HepG2 (cell line): Measurements from ENCODE around the gene NPC2. TPM values are rescaled to one million over a fixed set of nuclear protein-coding genes. Genes with fewer than 3 reads are reported as not detected.
A peak's percentile ranks its signal among the peaks of the same experiment; 100 is the strongest.

Experiments used
- ATAC-seq: fragments of 200-7000 bp; cut with Tn5 transposase; 3 replicates; pipeline ENCODE4 v1.9.1; 2020; ENCODE audit warnings: mild to moderate bottlenecking, moderate library complexity
- BruUV-seq: library from RNA; stranded (reverse); fragments of 400-500 nt; replicated peaks from 2 replicates; lab custom pipeline; 2021; lab: Mats Ljungman, UMichigan
- CTCF ChIA-PET: fragments of 300-600 bp; formaldehyde crosslinking; extraction: SDS; loops from one replicate; lab custom pipeline; 2021; ENCODE audit warnings: low total read pairs, inconsistent platforms, low intra/inter-chr PET ratio; lab: Yijun Ruan, JAX
- POLR2A ChIA-PET: fragments of 350-600 bp; sonication (Branson Sonifier 250); formaldehyde crosslinking; loops from one replicate; lab custom pipeline; 2020; ENCODE audit warnings: antibody characterized with exemption, inconsistent platforms; lab: Yijun Ruan, JAX
- DNase-seq: peaks from one replicate; pipeline ENCODE4 v3.0.0-alpha.2; 2015; ENCODE audit warnings: low spot score
- FAIRE-seq: peaks from 3 replicates; lab custom pipeline; 2011; peaks lifted over from hg19 to GRCh38; lab: Jason Lieb, UNC
- H2AFZ ChIP-seq: one replicate; pipeline ENCODE4 v1.6.1; 2011; ENCODE audit warnings: low read length, inconsistent platforms
- H3K27ac ChIP-seq: fragments of 300-600 bp; 3 replicates; pipeline ENCODE4 v1.8.0; 2011; ENCODE audit warnings: mixed run types, mild to moderate bottlenecking, mixed read lengths, low read length, inconsistent platforms; ENCODE audit not compliant: insufficient read depth; ENCODE audit errors: extremely low read length
- H3K27me3 ChIP-seq, 2 experiments: fragments of 200-600 bp in 1 of 2; 2 replicates in 1 of 2; 3 replicates in 1 of 2; pipeline versions ENCODE4 v1.6.0 to v1.8.0; 2011; ENCODE audit warnings: low read length in 2 of 2, mild to moderate bottlenecking in 2 of 2, moderate library complexity in 2 of 2, inconsistent platforms in 1 of 2; ENCODE audit not compliant: insufficient read depth in 2 of 2, control insufficient read depth in 1 of 2
- H3K36me3 ChIP-seq, 2 experiments: fragments of 200-600 bp in 1 of 2; replicated peaks in 1 of 2; 2 replicates in 1 of 2; 3 replicates in 1 of 2; pipeline versions ENCODE4 v1.5.1 to v1.8.0; 2011; ENCODE audit warnings: low read length in 2 of 2, inconsistent platforms in 1 of 2; ENCODE audit not compliant: insufficient read depth in 2 of 2, control insufficient read depth in 1 of 2
- H3K4me1 ChIP-seq: 2 replicates; pipeline ENCODE4 v1.5.1; 2012; ENCODE audit warnings: low read length, inconsistent platforms; ENCODE audit not compliant: insufficient read depth
- H3K4me2 ChIP-seq: 2 replicates; pipeline ENCODE4 v1.6.0; 2011; ENCODE audit warnings: low read depth, low read length, inconsistent platforms
- H3K4me3 ChIP-seq, 3 experiments: fragments of 200-600 bp in 1 of 3; sonication (generic), shearing (Covaris generic) in 1 of 3; replicated peaks in 1 of 3; 2 replicates each; pipeline ENCODE4 v1.5.1; 2011 to 2016; ENCODE audit warnings: low read length in 3 of 3, inconsistent platforms in 2 of 3, low read depth in 2 of 3, mild to moderate bottlenecking in 2 of 3, control low read depth in 1 of 3, mixed read lengths in 1 of 3; ENCODE audit not compliant: insufficient read depth in 1 of 3
- H3K79me2 ChIP-seq: one replicate; pipeline ENCODE4 v1.6.1; 2011; ENCODE audit warnings: low read length, inconsistent platforms; ENCODE audit not compliant: insufficient read depth
- H3K9ac ChIP-seq: 2 replicates; pipeline ENCODE4 v1.6.0; 2011; ENCODE audit warnings: mild to moderate bottlenecking, low read depth, low read length, inconsistent platforms; ENCODE audit not compliant: insufficient read depth
- H3K9me3 ChIP-seq: 2 replicates; pipeline ENCODE4 v1.5.1; 2012; ENCODE audit warnings: mild to moderate bottlenecking, low read length
- H4K20me1 ChIP-seq: 2 replicates; pipeline ENCODE4 v1.6.0; 2011; ENCODE audit warnings: inconsistent platforms, mild to moderate bottlenecking, low read length, moderate library complexity; ENCODE audit not compliant: insufficient read depth
- CREB1 ChIP-seq, 2 experiments: fragments of 450-650 bp in 1 of 2; IDR thresholded peaks; 2 replicates each; pipeline ENCODE4 v1.6.1; 2016 to 2017; ENCODE audit warnings: control low read depth in 1 of 2, mild to moderate bottlenecking in 1 of 2, missing compliant biosample characterization in 1 of 2, missing genetic modification characterization in 1 of 2
- ETV5 ChIP-seq: IDR thresholded peaks from 2 replicates; pipeline ENCODE4 v1.6.1; 2018; ENCODE audit warnings: missing biosample characterization, missing genetic modification reagents, inconsistent platforms, borderline replicate concordance
- REL ChIP-seq: sonication (generic); formaldehyde crosslinking; conservative IDR thresholded peaks from 2 replicates; pipeline ENCODE4 v1.8.0; 2022; ENCODE audit warnings: mild to moderate bottlenecking, missing genetic modification reagents, moderate library complexity
- REXO4 ChIP-seq: sonication (generic); formaldehyde crosslinking; IDR thresholded peaks from 2 replicates; pipeline ENCODE4 v1.8.0; 2022; ENCODE audit warnings: missing genetic modification reagents, mild to moderate bottlenecking, borderline replicate concordance
- ZNF281 ChIP-seq: sonication (generic); formaldehyde crosslinking; IDR thresholded peaks from 2 replicates; pipeline ENCODE4 v1.4.0; 2020; ENCODE audit warnings: missing genetic modification reagents, borderline replicate concordance
- ZNF501 ChIP-seq: sonication (generic); formaldehyde crosslinking; IDR thresholded peaks from 2 replicates; pipeline ENCODE4 v1.5.1; 2020; ENCODE audit warnings: mild to moderate bottlenecking, moderate library complexity, missing genetic modification reagents
- WGBS: methylation state at CpG from one replicate; pipeline ENCODE4 v1.1.6; 2017; ENCODE audit warnings: low lambda C conversion rate; 5-methylcytosine and 5-hydroxymethylcytosine counted together
- in situ Hi-C: cut with HindIII; loops from 2 replicates; pipeline ENCODE4 v1.10.0; 2017; ENCODE audit warnings: low pct_unique_long_range_greater_than_20kb; ENCODE audit not compliant: extremely low pct_ligation_motif_present
- intact Hi-C: fragments of 100-400 bp; cut with micrococcal nuclease; formaldehyde crosslinking; loops from one replicate; pipeline ENCODE4 v1.10.0; 2022; ENCODE audit not compliant: unreplicated experiment
- polyA plus RNA-seq, 8 experiments: library from polyadenylated mRNA; depleted of rRNA in 3 of 8; stranded (reverse) in 7 of 8; unstranded in 1 of 8; fragments of >200 nt; fragmentation: Illumina TruSeq in 4 of 8; extraction: Trizol in 4 of 8; gene quantifications; 2 replicates each; pipeline versions ENCODE4 v1.2.1 to v1.2.3, GENCODE V29; 2011 to 2016; ENCODE audit warnings: low read depth in 4 of 8, missing spikeins in 1 of 8, mixed read lengths in 1 of 8; ENCODE audit not compliant: insufficient read depth in 1 of 8
- total RNA-seq, 5 experiments: library from RNA; depleted of rRNA; stranded (reverse); fragments of >200 nt; fragmentation: Illumina TruSeq; extraction: Trizol; gene quantifications; 2 replicates each; pipeline ENCODE4 v1.2.3, GENCODE V29; 2016; ENCODE audit warnings: low read depth in 1 of 5

The NPC2 gene
- total and polyA plus RNA-seq, 2 of the 13 experiments (the other 11 are each of a cell fraction or from before 2014, with no cell fraction given): 132 to 164 TPM

- no TSS peak for BruUV-seq
- no peak overlapping the region for H3K4me3 ChIP-seq
- no peaks in the 10 kb centered on the region for H3K79me2 ChIP-seq
- H3K36me3 ChIP-seq: no peaks in the 10 kb centered on the region
- H3K4me2 ChIP-seq: no peak overlapping the region
- in situ Hi-C loops: no loop called here
- DNase-seq: no peak
- intact Hi-C loops: no loop called here
- H3K27me3 ChIP-seq: peaks cover 0 to 11% of the 10 kb centered on the region in 2 experiments; a peak in 3 of 5 replicates
- no peak for FAIRE-seq
- CTCF ChIA-PET: no interaction called here
- POLR2A ChIA-PET: interaction anchor here (2.3 kb wide), 1 partner anchor 23 kb away, joined by 9 read pairs; the partner anchor contains the start of genes ISCA2 and NPC2
- H3K4me1 ChIP-seq: peaks cover 33% of the 10 kb centered on the region
- H4K20me1 ChIP-seq: no peaks in the 10 kb centered on the region
- WGBS: 63% methylated on average over 3 of the region's 8 CpGs
- H2AFZ ChIP-seq: no peak overlapping the region
- H3K27ac ChIP-seq: no peak overlapping the region
- H3K9me3 ChIP-seq: no peaks in the 10 kb centered on the region
- no peak for TF ChIP-seq REXO4 (CRISPR knock-in tag)
- TF ChIP-seq CREB1 (IDR thresholded peaks at IDR 0.05): no peak
- no peak for TF ChIP-seq CREB1 (CRISPR knock-in tag; IDR thresholded peaks at IDR 0.05)
- no peak for TF ChIP-seq ZNF501 (CRISPR knock-in tag)
- no peak for TF ChIP-seq ETV5 (CRISPR knock-in tag)
- ATAC-seq: no peak
- H3K9ac ChIP-seq: no peak overlapping the region
These were observed 22.8 kb upstream of the NPC2 start for GRCh38 chr14:74515891-74516412.

- BruUV-seq: no TSS peak
- ATAC-seq (peak; percentile 11), DNase-seq (peak; percentile 25), FAIRE-seq (no peak)
- peak overlapping the region in 2 of 3 experiments; percentile 15 to 52; a peak in 2 of 6 replicates for H3K4me3 ChIP-seq
- peaks cover 1 to 22% of the 10 kb centered on the region in 2 experiments; a peak in 3 of 5 replicates for H3K27me3 ChIP-seq
- peaks cover 45% of the 10 kb centered on the region for H3K4me1 ChIP-seq
- 2% methylated on average over 11 of the region's 13 CpGs for WGBS
- TF ChIP-seq REL: no peak
- TF ChIP-seq ZNF281: 0 out of 2 replicates have a peak, but pooled peaks have one; percentile 33
- H2AFZ ChIP-seq: no peak overlapping the region
- no peak overlapping the region for H3K9ac ChIP-seq
- H3K9me3 ChIP-seq: no peaks in the 10 kb centered on the region
- no peak overlapping the region for H3K27ac ChIP-seq
- no peaks in the 10 kb centered on the region for H3K36me3 ChIP-seq
- in situ Hi-C loops (no loop called here), intact Hi-C loops (no loop called here)
- no peaks in the 10 kb centered on the region for H3K79me2 ChIP-seq
- peak overlapping the region; percentile 67 for H3K4me2 ChIP-seq
- ChIA-PET POLR2A (interaction anchor here (2.3 kb wide), 1 partner anchor 21 kb away, joined by 9 read pairs; the partner anchor contains the start of genes ISCA2 and NPC2), CTCF (no interaction called here)
- no peaks in the 10 kb centered on the region for H4K20me1 ChIP-seq
These were observed 21.4 kb upstream of the NPC2 start for GRCh38 chr14:74514471-74514941.
